ENCODE data around the gene ACP4. TPM values are rescaled to one million over a fixed set of nuclear protein-coding genes. Genes with fewer than 3 reads are reported as not detected.

The ACP4 gene
- total RNA-seq, 1 donor from 2014 or later, result not detected

DNA sequence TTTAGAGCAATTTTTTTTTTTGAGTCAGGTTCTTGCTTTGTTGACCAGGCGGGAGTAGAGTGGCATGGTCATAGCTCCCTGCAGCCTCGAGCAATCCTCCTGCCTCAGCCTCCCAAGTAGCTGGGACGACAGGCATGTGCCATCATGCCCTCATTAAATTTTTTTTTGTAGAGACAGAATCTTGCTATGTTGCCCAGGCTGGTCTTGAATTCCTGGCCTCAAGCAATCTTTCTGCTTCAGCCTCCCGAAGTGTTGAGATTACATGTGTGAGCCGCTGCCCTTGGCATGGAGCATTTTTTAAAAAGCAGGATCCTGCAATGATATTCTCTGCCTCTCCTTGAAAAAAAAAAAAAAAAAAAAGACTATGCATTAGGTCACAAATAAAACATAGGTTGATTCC, 14.1 kb upstream of the ACP4 start:
- peaks cover 72% of the 10 kb centered on the region for H3K27me3 Mint-ChIP-seq

DNA sequence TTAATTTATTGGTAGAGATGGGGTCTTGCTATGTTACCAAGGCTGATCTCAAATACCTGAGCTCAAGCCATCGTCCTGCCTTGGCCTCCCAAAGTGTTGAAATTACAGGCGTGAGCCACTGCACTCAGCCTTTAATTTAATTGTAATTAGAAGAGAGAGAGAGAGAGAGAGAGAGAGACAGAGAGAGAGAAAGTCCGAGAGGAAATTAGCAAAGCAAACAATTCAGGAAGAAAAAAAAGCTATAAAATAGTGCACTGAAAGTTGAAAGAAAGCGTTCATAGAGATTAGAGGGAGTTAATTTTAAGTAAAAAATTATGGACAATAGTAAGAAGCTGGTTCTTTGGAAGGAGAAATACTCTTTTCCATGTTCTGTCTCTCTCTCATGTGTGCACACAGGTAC, 13.0 kb upstream of the ACP4 start:
- H3K27ac Mint-ChIP-seq, result no peak overlapping the region
- TF ChIP-seq, protein P1, sequence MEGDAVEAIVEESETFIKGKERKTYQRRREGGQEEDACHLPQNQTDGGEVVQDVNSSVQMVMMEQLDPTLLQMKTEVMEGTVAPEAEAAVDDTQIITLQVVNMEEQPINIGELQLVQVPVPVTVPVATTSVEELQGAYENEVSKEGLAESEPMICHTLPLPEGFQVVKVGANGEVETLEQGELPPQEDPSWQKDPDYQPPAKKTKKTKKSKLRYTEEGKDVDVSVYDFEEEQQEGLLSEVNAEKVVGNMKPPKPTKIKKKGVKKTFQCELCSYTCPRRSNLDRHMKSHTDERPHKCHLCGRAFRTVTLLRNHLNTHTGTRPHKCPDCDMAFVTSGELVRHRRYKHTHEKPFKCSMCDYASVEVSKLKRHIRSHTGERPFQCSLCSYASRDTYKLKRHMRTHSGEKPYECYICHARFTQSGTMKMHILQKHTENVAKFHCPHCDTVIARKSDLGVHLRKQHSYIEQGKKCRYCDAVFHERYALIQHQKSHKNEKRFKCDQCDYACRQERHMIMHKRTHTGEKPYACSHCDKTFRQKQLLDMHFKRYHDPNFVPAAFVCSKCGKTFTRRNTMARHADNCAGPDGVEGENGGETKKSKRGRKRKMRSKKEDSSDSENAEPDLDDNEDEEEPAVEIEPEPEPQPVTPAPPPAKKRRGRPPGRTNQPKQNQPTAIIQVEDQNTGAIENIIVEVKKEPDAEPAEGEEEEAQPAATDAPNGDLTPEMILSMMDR (conservative IDR thresholded peaks at IDR 0.05), result no peak
- H3K27me3 Mint-ChIP-seq, result peaks cover 81% of the 10 kb centered on the region
- no peak for DNase-seq (ENCODE audit: extremely low spot score, unreplicated experiment)
- no peaks in the 10 kb centered on the region for H3K36me3 Mint-ChIP-seq
- H3K4me3 Mint-ChIP-seq, result no peak overlapping the region
- H3K4me1 Mint-ChIP-seq (ENCODE audit: unreplicated experiment), result peaks cover 4% of the 10 kb centered on the region
- no peaks in the 10 kb centered on the region for H3K9me3 Mint-ChIP-seq

More for the DNA sequence above, 14.1 kb upstream of the ACP4 start:
- no peaks in the 10 kb centered on the region for H3K36me3 Mint-ChIP-seq
- no peak overlapping the region for H3K4me3 Mint-ChIP-seq
- TF ChIP-seq, protein P1 (conservative IDR thresholded peaks at IDR 0.05), result no peak
- no peaks in the 10 kb centered on the region for H3K9me3 Mint-ChIP-seq
- DNase-seq (ENCODE audit: extremely low spot score, unreplicated experiment), result no peak
- H3K4me1 Mint-ChIP-seq (ENCODE audit: unreplicated experiment), result peaks cover 4% of the 10 kb centered on the region
- no peak overlapping the region for H3K27ac Mint-ChIP-seq

GRCh38 chr19:50777830-50778303, 12.3 kb upstream of the ACP4 start:
- Mint-ChIP-seq H3K36me3 (no peaks in the 10 kb centered on the region), H3K4me3 (no peak overlapping the region), H3K27ac (no peak overlapping the region), H3K4me1 (ENCODE audit: unreplicated experiment) (peaks cover 4% of the 10 kb centered on the region), H3K9me3 (no peaks in the 10 kb centered on the region), H3K27me3 (peaks cover 87% of the 10 kb centered on the region)
- DNase-seq (ENCODE audit: extremely low spot score, unreplicated experiment), result no peak
- TF ChIP-seq, protein P1 (conservative IDR thresholded peaks at IDR 0.05), result no peak

DNA sequence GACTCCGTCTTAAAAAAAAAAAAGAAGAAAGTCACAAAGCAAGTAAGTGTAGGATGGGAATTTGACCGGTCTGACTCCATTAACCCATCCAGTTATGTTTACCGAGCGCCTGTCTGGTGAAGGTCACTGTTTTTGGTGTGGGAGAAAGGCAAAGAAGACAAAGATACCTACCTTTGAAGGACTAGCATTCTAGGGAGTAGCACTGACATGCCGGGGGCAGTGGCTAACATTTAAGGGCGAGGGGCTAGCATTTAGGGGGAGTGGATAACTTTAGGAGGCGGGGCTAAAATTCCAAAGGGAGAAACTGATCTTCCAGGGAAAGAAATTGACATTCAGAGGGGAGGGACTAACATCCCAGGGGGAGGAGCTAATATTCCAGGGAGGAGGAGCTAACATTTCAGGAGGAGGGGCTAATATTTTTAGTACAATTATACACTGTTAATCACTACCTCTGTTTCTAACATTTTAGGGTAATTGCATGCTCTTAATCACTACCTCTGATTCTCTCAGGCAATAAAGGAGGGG, 11.2 kb upstream of the ACP4 start:
- no peak for DNase-seq (ENCODE audit: extremely low spot score, unreplicated experiment)
- H3K4me1 Mint-ChIP-seq (ENCODE audit: unreplicated experiment), result peaks cover 12% of the 10 kb centered on the region
- H3K27ac Mint-ChIP-seq, result no peak overlapping the region
- no peaks in the 10 kb centered on the region for H3K9me3 Mint-ChIP-seq
- no peaks in the 10 kb centered on the region for H3K36me3 Mint-ChIP-seq
- H3K4me3 Mint-ChIP-seq, result no peak overlapping the region
- TF ChIP-seq, protein P1 (conservative IDR thresholded peaks at IDR 0.05), result no peak
- H3K27me3 Mint-ChIP-seq, result peaks cover 89% of the 10 kb centered on the region

GRCh38 chr19:50779504-50780457, 10.4 kb upstream of the ACP4 start:
- no peak for DNase-seq (ENCODE audit: extremely low spot score, unreplicated experiment)
- TF ChIP-seq, protein P1 (conservative IDR thresholded peaks at IDR 0.05), result no peak
- Mint-ChIP-seq H3K36me3 (no peaks in the 10 kb centered on the region), H3K9me3 (no peaks in the 10 kb centered on the region), H3K4me3 (no peak overlapping the region), H3K27me3 (peaks cover 82% of the 10 kb centered on the region), H3K27ac (no peak overlapping the region), H3K4me1 (ENCODE audit: unreplicated experiment) (peaks cover 12% of the 10 kb centered on the region)
